Stomach smooth muscle (tissue), 2 donors: ENCODE measurements around the gene KCNK1.

Source experiments
- H3K27ac ChIP-seq: one replicate; pipeline ENCODE4 v1.7.0; 2013; ENCODE audit warnings: mild to moderate bottlenecking, low read length, inconsistent platforms
- H3K27me3 ChIP-seq, 2 donors: one replicate each; pipeline ENCODE4 v1.7.0; 2013; ENCODE audit warnings: low read length in 2 of 2; ENCODE audit not compliant: insufficient read depth in 2 of 2, control insufficient read depth in 1 of 2
- H3K36me3 ChIP-seq, 2 donors: one replicate each; pipeline ENCODE4 v1.7.0; 2013; ENCODE audit warnings: low read length in 2 of 2; ENCODE audit not compliant: control insufficient read depth in 2 of 2, insufficient read depth in 2 of 2
- H3K4me1 ChIP-seq: one replicate; pipeline ENCODE4 v1.7.0; 2013; ENCODE audit warnings: low read length; ENCODE audit not compliant: control insufficient read depth, insufficient read depth
- H3K4me3 ChIP-seq, 2 donors: one replicate each; pipeline ENCODE4 v1.7.0; 2013; ENCODE audit warnings: low read length in 2 of 2
- H3K9ac ChIP-seq, 2 donors: one replicate each; pipeline ENCODE4 v1.7.0; 2013; ENCODE audit warnings: low read length in 2 of 2, mild to moderate bottlenecking in 1 of 2
- H3K9me3 ChIP-seq, 2 donors: one replicate each; pipeline ENCODE4 v1.7.0; 2013; ENCODE audit warnings: low read length in 2 of 2; ENCODE audit not compliant: control insufficient read depth in 2 of 2
- donor health status: healthy.
- donor health status: Pancreatic carcinoma.

KCNK1 gene

DNA sequence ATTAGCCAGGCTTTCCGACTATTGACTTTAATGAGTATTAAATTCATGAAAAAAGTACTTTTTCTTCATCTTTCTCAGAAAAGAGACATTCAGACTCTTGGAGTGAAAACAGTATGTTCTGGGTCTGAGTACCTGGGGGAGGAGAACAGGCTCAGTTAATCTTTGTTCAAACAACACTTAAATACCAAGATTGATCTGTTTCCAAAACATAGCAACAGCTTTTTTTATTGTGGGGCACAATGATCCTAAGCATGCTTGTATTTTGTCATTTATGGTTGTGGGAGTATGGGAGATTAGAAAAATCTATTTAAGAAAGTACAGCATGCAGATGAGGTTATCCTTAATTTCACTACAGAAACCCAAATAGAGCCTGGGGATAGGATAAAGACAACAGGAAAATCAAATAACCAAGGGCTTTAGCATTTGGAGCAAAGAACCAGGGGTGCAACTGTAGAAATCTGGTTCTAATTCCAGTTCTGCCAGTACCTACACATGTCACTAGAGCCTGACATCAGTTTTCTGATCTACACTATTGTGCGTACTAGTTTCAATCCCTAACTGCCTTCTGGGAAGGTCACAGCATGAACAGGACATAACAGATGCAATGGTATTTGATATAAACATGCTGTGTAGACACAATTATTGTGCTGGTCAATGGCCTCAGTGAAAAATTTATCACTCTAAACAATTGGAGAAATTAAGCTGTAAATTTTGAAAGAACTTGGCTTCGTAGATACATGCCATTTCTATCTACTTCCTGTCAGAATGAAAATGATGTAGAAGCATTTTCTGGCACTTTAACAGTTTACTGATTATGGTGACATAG lies 91.2 kb downstream of the KCNK1 start:
- Histone ChIP-seq H3K9ac (no peak overlapping the region), H3K9me3 (no peaks in the 10 kb centered on the region), H3K27ac (no peak overlapping the region), H3K4me3 (no peak overlapping the region), H3K36me3 (no peaks in the 10 kb centered on the region), H3K4me1 (no peaks in the 10 kb centered on the region), H3K27me3 (no peaks in the 10 kb centered on the region)

DNA sequence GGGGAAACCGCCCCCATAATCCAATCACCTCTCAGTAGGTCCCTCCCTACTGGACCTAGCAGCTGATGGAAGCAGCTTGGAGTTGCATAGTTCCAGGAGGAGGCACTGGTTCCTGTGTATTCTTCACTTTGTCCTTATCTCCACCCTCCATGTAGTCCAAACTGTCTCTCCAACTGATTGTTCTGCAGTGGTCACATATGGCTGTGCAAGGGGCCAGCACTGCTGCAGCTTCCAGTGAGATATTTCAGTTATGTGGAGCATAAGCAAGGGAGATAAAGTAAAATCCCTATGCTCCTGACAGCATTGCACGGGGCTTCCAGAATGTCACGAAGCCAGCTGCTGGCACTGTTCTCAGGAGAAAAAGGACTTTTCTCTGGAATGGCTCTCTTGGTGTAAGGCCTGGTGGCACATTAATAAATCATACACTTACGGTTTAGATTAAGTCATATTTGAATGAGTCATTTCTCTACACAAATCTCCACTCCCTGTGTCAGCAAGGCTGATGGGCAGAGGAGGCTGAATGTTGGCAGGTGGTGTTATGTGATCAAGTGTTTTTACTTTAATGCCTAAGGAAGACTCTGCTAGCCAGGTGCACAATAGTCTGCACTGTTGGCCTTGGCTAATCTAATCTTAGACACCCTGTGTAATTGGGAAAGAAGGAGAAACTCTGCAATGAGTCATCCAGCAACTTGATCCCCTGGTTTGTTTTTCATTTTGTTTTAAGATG lies 93.4 kb downstream of the KCNK1 start:
- Histone ChIP-seq H3K9me3 (no peaks in the 10 kb centered on the region), H3K4me3 (no peak overlapping the region), H3K27me3 (no peaks in the 10 kb centered on the region), H3K4me1 (no peaks in the 10 kb centered on the region), H3K27ac (no peak overlapping the region), H3K36me3 (no peaks in the 10 kb centered on the region), H3K9ac (no peak overlapping the region)

DNA sequence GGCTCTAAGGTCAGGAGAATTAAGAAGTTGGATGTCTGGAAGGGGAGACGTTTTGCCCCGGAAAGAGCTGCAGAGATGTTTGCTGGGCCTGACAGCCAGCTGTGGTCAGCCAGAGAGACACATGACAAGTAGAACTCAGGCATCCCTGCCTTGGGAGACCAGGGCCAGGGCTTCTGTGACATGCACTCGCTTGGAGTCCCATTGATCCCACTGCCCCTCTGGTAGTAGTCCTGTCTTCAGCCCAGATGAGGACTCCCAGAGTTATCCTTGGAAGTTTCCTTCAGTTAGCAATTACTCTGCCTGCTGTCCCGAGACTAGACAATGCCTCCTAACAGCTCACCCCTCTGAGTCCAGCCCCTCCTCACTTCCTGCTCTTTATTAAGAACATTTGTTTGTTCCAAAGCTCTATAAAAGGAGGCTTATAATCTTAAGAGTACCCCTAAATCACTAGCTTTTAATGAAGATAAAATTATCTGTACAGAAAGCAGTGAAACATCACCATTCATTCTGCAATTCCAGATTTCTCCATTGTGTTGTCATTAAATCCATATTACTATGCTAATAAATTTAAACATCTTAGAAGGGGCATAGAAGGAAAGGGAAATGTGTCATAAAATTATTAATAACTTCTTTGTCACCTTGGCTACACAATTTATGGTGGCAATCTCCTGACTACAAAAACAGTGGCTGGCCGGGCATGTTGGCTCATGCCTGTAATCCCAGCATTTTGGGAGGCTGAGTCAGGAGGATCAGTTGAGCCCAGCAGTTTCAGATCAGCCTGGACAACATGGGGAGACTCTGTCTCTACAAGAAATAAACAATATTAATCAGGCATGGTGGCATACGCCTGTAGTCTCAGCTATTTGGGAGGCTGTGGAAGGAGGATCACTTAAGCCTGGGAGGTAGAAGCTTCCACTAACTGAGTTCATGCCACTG lies 94.2 kb downstream of the KCNK1 start:
- H3K9ac ChIP-seq, result no peak overlapping the region
- H3K27me3 ChIP-seq, result no peaks in the 10 kb centered on the region
- H3K36me3 ChIP-seq, result no peaks in the 10 kb centered on the region
- H3K4me1 ChIP-seq, result no peaks in the 10 kb centered on the region
- no peak overlapping the region for H3K27ac ChIP-seq
- H3K4me3 ChIP-seq, result no peak overlapping the region
- H3K9me3 ChIP-seq, result no peaks in the 10 kb centered on the region

DNA sequence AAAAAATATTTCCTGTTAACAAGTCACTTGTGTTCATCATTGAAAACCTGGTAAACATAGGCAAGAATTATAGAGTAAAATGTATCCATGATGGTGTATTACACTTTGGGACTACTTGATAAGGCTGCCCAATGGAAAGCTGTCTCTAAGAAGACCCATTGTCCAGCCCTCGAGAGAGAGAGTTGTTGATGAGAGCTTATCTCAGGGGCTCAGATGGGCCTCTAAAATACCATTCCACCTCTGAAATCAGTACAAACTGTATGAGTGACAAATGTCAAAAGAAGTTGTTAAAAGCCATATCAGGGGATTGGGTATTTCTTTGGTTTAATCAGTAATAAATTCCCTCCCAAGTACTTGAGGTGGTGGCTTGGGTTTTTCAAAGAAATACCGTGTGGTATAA lies 96.1 kb downstream of the KCNK1 start:
- H3K27ac ChIP-seq, result no peak overlapping the region
- no peak overlapping the region for H3K9ac ChIP-seq
- H3K36me3 ChIP-seq, result no peaks in the 10 kb centered on the region
- no peaks in the 10 kb centered on the region for H3K27me3 ChIP-seq
- H3K4me1 ChIP-seq, result no peaks in the 10 kb centered on the region
- H3K4me3 ChIP-seq, result no peak overlapping the region
- no peaks in the 10 kb centered on the region for H3K9me3 ChIP-seq

DNA sequence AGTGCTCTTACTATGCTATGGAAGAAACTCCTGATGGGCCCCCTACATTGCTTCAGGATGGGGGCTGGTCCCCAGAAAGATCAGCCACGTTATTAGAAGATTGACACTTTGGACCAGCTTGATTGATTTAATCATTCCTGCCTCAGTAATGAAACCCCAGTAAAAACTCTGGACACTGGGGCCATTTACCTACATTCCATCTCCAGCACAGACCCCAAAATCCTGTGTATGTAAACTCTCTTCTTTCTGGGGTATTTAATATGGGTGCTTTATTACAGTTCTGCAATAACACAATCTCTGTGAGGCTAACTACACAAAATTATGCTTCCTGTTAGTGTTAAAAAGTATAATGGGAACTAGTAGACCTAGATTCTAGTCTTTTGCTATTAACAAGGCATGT lies 96.6 kb downstream of the KCNK1 start:
- Histone ChIP-seq H3K36me3 (no peaks in the 10 kb centered on the region), H3K4me3 (no peak overlapping the region)

DNA sequence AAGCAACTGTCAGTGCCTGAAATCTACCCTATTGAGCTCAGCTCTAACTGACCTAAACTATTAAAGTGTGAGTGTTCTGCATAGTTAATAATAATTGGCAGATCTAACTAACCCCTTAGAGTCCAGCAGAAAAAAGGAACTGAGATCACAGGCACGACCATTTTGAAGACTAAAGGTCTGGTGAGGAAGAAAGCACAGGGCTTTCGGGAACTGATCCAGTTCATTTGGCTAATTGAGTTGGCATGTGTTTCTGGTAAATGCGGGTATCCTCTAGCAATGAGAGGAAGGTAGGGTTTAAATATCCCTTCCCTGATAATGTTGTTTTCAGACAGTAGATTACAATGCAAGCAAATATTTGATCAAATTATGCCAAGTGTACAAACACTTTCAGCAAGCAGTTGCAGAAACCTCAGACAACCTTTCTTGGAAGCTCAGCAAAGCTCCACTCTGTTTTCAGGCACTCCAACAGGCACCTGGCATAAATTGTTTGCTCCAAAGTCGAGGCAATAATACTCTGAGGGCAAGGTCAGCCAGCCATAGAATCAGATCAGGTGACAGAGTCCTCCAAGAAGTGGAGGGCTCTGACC lies 100.8 kb downstream of the KCNK1 start:
- no peaks in the 10 kb centered on the region for H3K4me1 ChIP-seq
- H3K9me3 ChIP-seq, result peaks cover 0 to 2% of the 10 kb centered on the region in 2 donors
- no peak overlapping the region for H3K9ac ChIP-seq
- no peaks in the 10 kb centered on the region for H3K27me3 ChIP-seq
- no peak overlapping the region for H3K27ac ChIP-seq
- H3K4me3 ChIP-seq, result no peak overlapping the region
- H3K36me3 ChIP-seq, result no peaks in the 10 kb centered on the region

More for the DNA sequence above, 96.6 kb downstream of the KCNK1 start:
- H3K27me3 ChIP-seq, result no peaks in the 10 kb centered on the region
- H3K9me3 ChIP-seq, result no peaks in the 10 kb centered on the region
- no peak overlapping the region for H3K9ac ChIP-seq
- no peaks in the 10 kb centered on the region for H3K4me1 ChIP-seq
- H3K27ac ChIP-seq, result no peak overlapping the region

DNA sequence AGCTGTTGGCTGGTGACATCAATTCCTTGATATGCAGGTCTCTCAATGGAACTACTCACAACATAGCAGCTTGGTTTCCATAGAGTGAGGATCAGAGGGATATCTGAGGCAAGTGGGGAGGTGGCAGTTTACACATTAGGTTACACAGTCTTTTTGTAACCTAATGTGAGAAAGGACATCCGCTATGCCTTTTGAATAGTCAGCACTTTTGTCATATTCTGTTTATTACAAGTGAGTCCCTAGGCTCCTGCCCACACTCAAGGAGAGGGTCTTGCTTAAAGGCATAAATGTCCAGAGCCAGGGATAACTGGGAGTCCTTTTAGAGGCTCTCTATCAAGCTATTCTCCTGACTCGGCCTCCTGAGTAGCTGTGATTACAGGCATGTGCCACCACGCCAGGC lies 104.2 kb downstream of the KCNK1 start:
- H3K36me3 ChIP-seq, result no peaks in the 10 kb centered on the region
- H3K4me1 ChIP-seq, result no peaks in the 10 kb centered on the region
- H3K4me3 ChIP-seq, result no peak overlapping the region
- H3K9me3 ChIP-seq, result peaks cover 0 to 2% of the 10 kb centered on the region in 2 donors
- no peak overlapping the region for H3K27ac ChIP-seq
- no peaks in the 10 kb centered on the region for H3K27me3 ChIP-seq
- H3K9ac ChIP-seq, result no peak overlapping the region

DNA sequence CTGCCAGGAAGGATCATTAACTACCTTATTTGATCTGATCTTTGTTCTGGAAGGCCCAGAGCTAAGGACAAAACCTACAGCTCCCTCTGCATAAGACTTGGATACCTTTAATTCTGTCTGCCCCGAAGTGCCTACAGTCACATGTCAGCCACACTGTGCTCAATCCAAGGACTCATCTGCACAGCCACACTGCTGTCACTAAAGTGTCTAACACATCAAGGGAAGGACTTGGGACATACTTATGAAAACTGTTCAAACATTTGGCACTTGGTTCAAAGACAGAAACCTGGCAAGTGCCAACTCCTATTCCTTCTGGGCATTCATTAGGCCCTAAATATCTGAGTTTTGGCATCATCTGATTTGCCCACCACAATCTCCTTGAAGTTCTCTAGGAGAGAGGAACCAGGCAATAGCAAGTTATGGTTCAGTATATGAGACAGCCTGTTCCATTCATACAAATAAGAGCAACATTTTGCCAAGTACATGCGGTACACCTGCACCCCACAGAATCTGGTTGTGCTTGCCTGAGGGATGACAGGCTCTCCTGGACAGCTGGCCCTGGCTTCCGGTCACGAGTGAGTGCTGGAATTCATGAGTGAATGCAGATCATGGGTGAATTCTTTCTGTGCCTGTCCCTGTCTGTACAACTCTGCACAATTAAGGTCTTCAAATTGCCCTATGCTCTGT lies 105.9 kb downstream of the KCNK1 start:
- no peaks in the 10 kb centered on the region for H3K27me3 ChIP-seq
- H3K4me3 ChIP-seq, result no peak overlapping the region
- H3K27ac ChIP-seq, result no peak overlapping the region
- H3K4me1 ChIP-seq, result no peaks in the 10 kb centered on the region
- peaks cover 0 to 2% of the 10 kb centered on the region in 2 donors for H3K9me3 ChIP-seq
- no peak overlapping the region for H3K9ac ChIP-seq
- no peaks in the 10 kb centered on the region for H3K36me3 ChIP-seq

DNA sequence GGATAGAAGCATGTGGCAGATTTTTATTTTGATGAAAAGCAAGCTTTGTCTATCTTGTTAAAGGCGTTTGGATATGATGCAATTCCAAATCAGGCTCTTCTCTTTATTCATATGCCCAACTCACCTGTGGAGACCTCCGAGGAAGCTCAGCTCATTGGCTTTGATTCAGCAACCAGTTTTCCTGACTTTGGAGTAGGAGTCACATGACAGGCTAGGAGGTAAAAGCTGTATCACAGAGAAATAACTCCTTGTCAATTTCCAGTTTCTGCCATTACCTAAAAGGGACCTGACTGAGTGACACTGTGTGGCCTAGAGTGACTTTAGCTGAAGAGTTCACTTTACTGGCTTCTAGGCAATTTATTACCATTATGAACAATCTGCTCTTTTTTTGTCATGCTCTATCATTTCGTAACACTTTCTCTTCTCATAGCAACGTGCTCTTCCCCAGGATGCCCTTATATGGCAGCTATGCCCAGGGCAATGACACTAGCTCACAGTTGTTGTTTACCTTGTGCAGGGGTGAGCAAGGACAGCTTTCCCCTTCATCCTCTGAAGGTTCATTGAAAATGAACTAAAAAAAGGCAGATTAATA lies 107.2 kb downstream of the KCNK1 start:
- Histone ChIP-seq H3K36me3 (no peaks in the 10 kb centered on the region), H3K9me3 (peaks cover 0 to 2% of the 10 kb centered on the region in 2 donors), H3K9ac (no peak overlapping the region), H3K4me3 (no peak overlapping the region), H3K27me3 (no peaks in the 10 kb centered on the region), H3K27ac (no peak overlapping the region), H3K4me1 (no peaks in the 10 kb centered on the region)
